ENCODE results near the gene PCSK4. TPM values are rescaled to one million over a fixed set of nuclear protein-coding genes. Genes with fewer than 3 reads are reported as not detected.

Gene PCSK4
- total RNA-seq, 1 experiment from 2014 or later: 3.4 TPM

DNA sequence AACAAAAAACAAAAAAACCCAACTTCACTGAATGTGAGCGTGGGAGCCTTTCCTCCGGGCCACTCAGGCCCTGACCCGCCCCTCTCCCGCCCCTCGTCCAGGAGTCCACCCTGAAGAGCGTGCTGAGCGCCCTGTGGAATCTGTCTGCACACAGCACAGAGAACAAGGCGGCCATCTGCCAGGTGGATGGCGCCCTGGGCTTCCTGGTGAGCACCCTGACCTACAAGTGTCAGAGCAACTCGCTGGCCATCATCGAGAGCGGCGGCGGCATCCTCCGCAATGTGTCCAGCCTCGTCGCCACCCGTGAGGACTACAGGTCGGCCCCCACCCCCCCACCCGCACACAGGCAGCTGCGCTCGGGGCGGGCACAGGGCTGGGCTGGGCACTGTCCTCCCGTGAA, 28.3 kb downstream of the PCSK4 start:
- Mint-ChIP-seq H3K4me3 (ENCODE audit: unreplicated experiment) (no peak overlapping the region), H3K27ac (ENCODE audit: low read depth, unreplicated experiment) (no peak overlapping the region), H3K4me1 (ENCODE audit: insufficient read depth, unreplicated experiment) (no peaks in the 10 kb centered on the region), H3K36me3 (ENCODE audit: insufficient read depth, unreplicated experiment) (peaks cover 12% of the 10 kb centered on the region), H3K27me3 (ENCODE audit: insufficient read depth, unreplicated experiment) (no peaks in the 10 kb centered on the region), H3K9me3 (ENCODE audit: unreplicated experiment) (no peaks in the 10 kb centered on the region)
- TF ChIP-seq, protein P1, sequence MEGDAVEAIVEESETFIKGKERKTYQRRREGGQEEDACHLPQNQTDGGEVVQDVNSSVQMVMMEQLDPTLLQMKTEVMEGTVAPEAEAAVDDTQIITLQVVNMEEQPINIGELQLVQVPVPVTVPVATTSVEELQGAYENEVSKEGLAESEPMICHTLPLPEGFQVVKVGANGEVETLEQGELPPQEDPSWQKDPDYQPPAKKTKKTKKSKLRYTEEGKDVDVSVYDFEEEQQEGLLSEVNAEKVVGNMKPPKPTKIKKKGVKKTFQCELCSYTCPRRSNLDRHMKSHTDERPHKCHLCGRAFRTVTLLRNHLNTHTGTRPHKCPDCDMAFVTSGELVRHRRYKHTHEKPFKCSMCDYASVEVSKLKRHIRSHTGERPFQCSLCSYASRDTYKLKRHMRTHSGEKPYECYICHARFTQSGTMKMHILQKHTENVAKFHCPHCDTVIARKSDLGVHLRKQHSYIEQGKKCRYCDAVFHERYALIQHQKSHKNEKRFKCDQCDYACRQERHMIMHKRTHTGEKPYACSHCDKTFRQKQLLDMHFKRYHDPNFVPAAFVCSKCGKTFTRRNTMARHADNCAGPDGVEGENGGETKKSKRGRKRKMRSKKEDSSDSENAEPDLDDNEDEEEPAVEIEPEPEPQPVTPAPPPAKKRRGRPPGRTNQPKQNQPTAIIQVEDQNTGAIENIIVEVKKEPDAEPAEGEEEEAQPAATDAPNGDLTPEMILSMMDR (IDR thresholded peaks at IDR 0.05; ENCODE audit: unreplicated experiment): no peak
- intact Hi-C loops (cut with micrococcal nuclease): no loop called here
- CTCF ChIA-PET: interaction anchor here (0.6 kb wide), 1 partner anchor 9 kb away, joined by 3 read pairs; no protein-coding TSS in a partner anchor
- no peak for DNase-seq (ENCODE audit: unreplicated experiment)
- POLR2A ChIA-PET: interaction anchor here (1.2 kb wide), 1 partner anchor 10 kb away, joined by 4 read pairs; no protein-coding TSS in a partner anchor
- BruUV-seq (replicated peaks): no TSS peak

DNA sequence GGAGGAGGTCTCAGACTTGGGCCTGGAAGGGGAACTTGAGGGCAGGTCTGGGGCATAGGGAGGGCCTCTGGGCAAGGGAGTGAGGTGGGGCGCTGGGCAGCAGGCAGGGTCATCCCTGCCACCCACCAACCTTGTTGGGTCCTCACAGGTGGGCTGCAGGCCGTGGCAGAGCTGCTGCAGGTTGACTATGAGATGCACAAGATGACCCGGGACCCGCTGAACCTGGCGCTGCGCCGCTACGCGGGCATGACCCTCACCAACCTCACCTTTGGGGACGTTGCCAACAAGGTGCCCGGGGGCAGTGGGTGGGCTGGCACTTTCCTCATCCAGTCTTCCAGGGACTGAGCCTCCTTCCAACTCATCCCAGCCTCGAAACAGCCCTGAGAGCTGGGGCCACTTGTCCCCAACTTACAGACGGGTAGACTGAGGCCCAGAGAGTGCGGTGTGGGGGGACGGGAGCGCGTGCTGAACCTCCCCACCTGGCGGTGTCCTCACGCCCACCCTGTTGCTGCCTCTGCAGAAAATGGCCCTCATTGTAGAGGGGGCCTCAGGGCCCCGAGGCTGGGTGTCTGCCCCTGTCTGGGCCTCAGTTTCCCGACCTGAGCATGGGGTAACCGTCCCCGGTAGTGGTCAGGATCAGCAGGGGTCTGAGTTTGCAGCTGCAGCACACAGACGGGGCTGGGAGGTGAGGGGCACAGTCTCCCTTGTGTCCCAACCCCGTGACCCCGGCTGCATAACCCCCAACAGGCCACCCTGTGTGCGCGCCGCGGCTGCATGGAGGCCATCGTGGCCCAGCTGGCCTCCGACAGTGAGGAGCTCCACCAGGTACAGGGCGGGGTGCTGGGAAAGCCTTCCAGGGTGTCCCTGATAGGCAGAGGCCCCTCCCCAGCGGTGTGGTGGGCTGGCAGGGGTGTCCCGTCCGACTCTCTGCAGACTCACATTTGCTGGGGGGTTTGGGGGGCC, 29.8 kb downstream of the PCSK4 start:
- H3K4me3 Mint-ChIP-seq (ENCODE audit: unreplicated experiment): no peak overlapping the region
- no peak overlapping the region for H3K27ac Mint-ChIP-seq (ENCODE audit: low read depth, unreplicated experiment)
- intact Hi-C loops (cut with micrococcal nuclease): no loop called here
- H3K27me3 Mint-ChIP-seq (ENCODE audit: insufficient read depth, unreplicated experiment): no peaks in the 10 kb centered on the region
- no peak for DNase-seq (ENCODE audit: unreplicated experiment)
- BruUV-seq (replicated peaks): no TSS peak
- no peaks in the 10 kb centered on the region for H3K9me3 Mint-ChIP-seq (ENCODE audit: unreplicated experiment)
- ChIA-PET POLR2A (interaction anchor here (1.2 kb wide), 1 partner anchor 11 kb away, joined by 4 read pairs; no protein-coding TSS in a partner anchor), CTCF (interaction anchor here (0.6 to 1.0 kb wide), 2 partner anchors 15 to 24 kb away, joined by 4 to 6 read pairs; no protein-coding TSS in a partner anchor)
- peaks cover 16% of the 10 kb centered on the region for H3K36me3 Mint-ChIP-seq (ENCODE audit: insufficient read depth, unreplicated experiment)
- TF ChIP-seq, protein P1 (IDR thresholded peaks at IDR 0.05; ENCODE audit: unreplicated experiment): no peak
- no peaks in the 10 kb centered on the region for H3K4me1 Mint-ChIP-seq (ENCODE audit: insufficient read depth, unreplicated experiment)

DNA sequence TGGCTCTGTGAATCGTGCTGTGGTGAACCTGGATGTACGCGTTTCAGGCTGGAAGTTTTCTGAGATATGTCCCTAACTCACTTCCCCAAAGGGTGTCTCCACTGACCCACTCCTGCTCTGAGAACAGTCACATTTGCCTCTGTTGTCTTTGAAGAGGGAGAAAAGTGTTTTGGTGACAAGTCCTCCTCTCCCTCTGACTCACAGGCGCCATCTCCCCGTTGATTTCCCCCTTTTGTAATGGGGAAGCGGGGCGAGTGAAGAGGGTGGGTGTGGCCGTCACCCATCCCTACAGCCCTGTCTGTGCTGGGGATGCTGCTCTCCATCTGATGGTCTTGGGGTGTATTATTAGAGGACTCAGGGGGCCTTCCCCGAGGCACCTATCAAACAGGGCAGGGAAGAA, 30.7 kb downstream of the PCSK4 start:
- H3K4me1 Mint-ChIP-seq (ENCODE audit: insufficient read depth, unreplicated experiment): no peaks in the 10 kb centered on the region
- intact Hi-C loops (cut with micrococcal nuclease): no loop called here
- H3K36me3 Mint-ChIP-seq (ENCODE audit: insufficient read depth, unreplicated experiment): peaks cover 11% of the 10 kb centered on the region
- ChIA-PET POLR2A (no interaction called here), CTCF (interaction anchor here (1.6 to 2.2 kb wide), 2 partner anchors 18 to 379 kb away, joined by 3 to 8 read pairs; no protein-coding TSS in a partner anchor)
- TF ChIP-seq, protein P1 (IDR thresholded peaks at IDR 0.05; ENCODE audit: unreplicated experiment): no peak
- H3K4me3 Mint-ChIP-seq (ENCODE audit: unreplicated experiment): no peak overlapping the region
- H3K27ac Mint-ChIP-seq (ENCODE audit: low read depth, unreplicated experiment): no peak overlapping the region
- H3K27me3 Mint-ChIP-seq (ENCODE audit: insufficient read depth, unreplicated experiment): no peaks in the 10 kb centered on the region
- no TSS peak for BruUV-seq (replicated peaks)
- no peaks in the 10 kb centered on the region for H3K9me3 Mint-ChIP-seq (ENCODE audit: unreplicated experiment)
- DNase-seq (ENCODE audit: unreplicated experiment): no peak

DNA sequence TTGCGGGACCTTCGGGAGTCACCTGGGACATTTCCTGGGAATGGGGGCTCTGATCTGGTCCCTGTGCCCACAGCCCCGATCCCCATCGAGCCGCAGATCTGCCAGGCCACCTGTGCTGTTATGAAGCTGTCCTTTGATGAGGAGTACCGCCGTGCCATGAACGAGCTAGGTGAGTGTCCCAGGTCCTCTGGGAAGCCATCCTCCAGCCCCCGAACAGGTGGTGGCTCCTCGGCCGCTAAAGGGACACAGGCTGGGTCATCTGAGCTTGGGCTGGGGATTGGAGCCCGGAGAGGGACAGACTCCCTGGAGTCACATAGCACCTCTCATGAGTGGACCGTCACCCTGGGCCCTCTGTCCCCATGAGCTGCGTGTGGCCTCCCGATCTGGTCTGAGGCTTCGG, 32.3 kb downstream of the PCSK4 start:
- POLR2A ChIA-PET: interaction anchor here (0.7 to 1.1 kb wide), 3 partner anchors 9 to 11 kb away, joined by 3 to 4 read pairs (median 3); no protein-coding TSS in a partner anchor
- Mint-ChIP-seq H3K4me1 (ENCODE audit: insufficient read depth, unreplicated experiment) (no peaks in the 10 kb centered on the region), H3K27me3 (ENCODE audit: insufficient read depth, unreplicated experiment) (no peaks in the 10 kb centered on the region), H3K36me3 (ENCODE audit: insufficient read depth, unreplicated experiment) (peaks cover 11% of the 10 kb centered on the region), H3K4me3 (ENCODE audit: unreplicated experiment) (no peak overlapping the region), H3K9me3 (ENCODE audit: unreplicated experiment) (no peaks in the 10 kb centered on the region), H3K27ac (ENCODE audit: low read depth, unreplicated experiment) (no peak overlapping the region)
- no peak for DNase-seq (ENCODE audit: unreplicated experiment)
- TF ChIP-seq, protein P1 (IDR thresholded peaks at IDR 0.05; ENCODE audit: unreplicated experiment): no peak
- no TSS peak for BruUV-seq (replicated peaks)
- intact Hi-C loops (cut with micrococcal nuclease): no loop called here
- CTCF ChIA-PET: interaction anchor here (0.6 to 2.2 kb wide), 4 partner anchors 8 to 381 kb away, joined by 3 to 8 read pairs (median 4); no protein-coding TSS in a partner anchor

Measured in MCF 10A (cell line).